SKM-1 treated with dmso at 0.1 percent for 144 hours (cell line): ENCODE data around the gene FAR2.
A peak's percentile ranks its signal among the peaks of the same experiment; 100 is the strongest.

ENCODE experiments used
- DNase-seq: peaks from one replicate; lab custom pipeline; 2025; ENCODE audit not compliant: unreplicated experiment; lab: John Stamatoyannopoulos, UW

Gene FAR2

GRCh38 chr12:29201746-29202145, 52.7 kb downstream of the FAR2 start:
- DNase-seq, result no peak

GRCh38 chr12:29204521-29204920, 55.4 kb downstream of the FAR2 start:
- no peak for DNase-seq

- DNase-seq, result peak; percentile 47
These were observed 58.0 kb downstream of the FAR2 start for GRCh38 chr12:29207120-29207519.

GRCh38 chr12:29208060-29208459, 59.0 kb downstream of the FAR2 start:
- DNase-seq, result peak; percentile 40

GRCh38 chr12:29208936-29209701, 60.0 kb downstream of the FAR2 start:
- no peak for DNase-seq

GRCh38 chr12:29211696-29212095, 62.6 kb downstream of the FAR2 start:
- DNase-seq, result no peak

- no peak for DNase-seq
These were observed 63.8 kb downstream of the FAR2 start for GRCh38 chr12:29212682-29213403.

GRCh38 chr12:29216266-29216665, 67.2 kb downstream of the FAR2 start:
- DNase-seq, result no peak

- no peak for DNase-seq
These were observed 67.9 kb downstream of the FAR2 start for GRCh38 chr12:29216797-29217575.

- DNase-seq, result no peak
These were observed 71.7 kb downstream of the FAR2 start for GRCh38 chr12:29220632-29221336.

GRCh38 chr12:29222200-29222599, 73.1 kb downstream of the FAR2 start:
- no peak for DNase-seq

- DNase-seq, result no peak
These were observed 74.3 kb downstream of the FAR2 start for GRCh38 chr12:29223426-29223825.

- no peak for DNase-seq
These were observed 75.0 kb downstream of the FAR2 start for GRCh38 chr12:29223956-29224543.

GRCh38 chr12:29224572-29224971, 75.5 kb downstream of the FAR2 start:
- DNase-seq, result no peak

GRCh38 chr12:29225834-29226233, 76.8 kb downstream of the FAR2 start:
- no peak for DNase-seq

GRCh38 chr12:29226616-29227015, 77.5 kb downstream of the FAR2 start:
- DNase-seq, result no peak

- DNase-seq, result no peak
These were observed 79.5 kb downstream of the FAR2 start for GRCh38 chr12:29228474-29229157.

GRCh38 chr12:29229158-29229505, 80.1 kb downstream of the FAR2 start:
- DNase-seq, result no peak

- no peak for DNase-seq
These were observed 80.9 kb downstream of the FAR2 start for GRCh38 chr12:29229937-29230336.
